OCI-LY7 (cell line): Measurements from ENCODE around the gene NOMO2. TPM values are rescaled to one million over a fixed set of nuclear protein-coding genes. Genes with fewer than 3 reads are reported as not detected.
"Not testable (repeated sequence)": the region's sequence is repeated elsewhere in the genome, so short reads cannot be mapped to it uniquely, and the experiment has no call there.

Experiments used
- BruUV-seq: library from RNA; stranded (reverse); fragments of 400-500 nt; replicated peaks from 2 replicates; lab custom pipeline; 2021; lab: Mats Ljungman, UMichigan
- CTCF ChIA-PET: fragments of 300-600 bp; sonication (Branson Sonifier 250); formaldehyde crosslinking; loops from one replicate; lab custom pipeline; 2022; ENCODE audit warnings: antibody characterized with exemption; ENCODE audit not compliant: unreplicated experiment; lab: Charles Lee
- POLR2A ChIA-PET: fragments of 300-600 bp; sonication (Branson Sonifier 250); formaldehyde crosslinking; loops from one replicate; lab custom pipeline; 2022; ENCODE audit warnings: antibody characterized with exemption; lab: Charles Lee
- DNase-seq: peaks from one replicate; pipeline ENCODE4 v3.0.0-alpha.2; 2015; ENCODE audit warnings: low spot score
- H2AFZ ChIP-seq: fragments of 200-600 bp; sonication (generic), shearing (Covaris generic); 2 replicates; pipeline ENCODE4 v1.6.1; 2014; ENCODE audit warnings: mild to moderate bottlenecking, antibody characterized with exemption, low read length, moderate library complexity
- H3K27ac ChIP-seq: fragments of 200-600 bp; sonication (generic); 2 replicates; pipeline ENCODE4 v1.5.1; 2014; ENCODE audit warnings: mixed run types, low read depth, mild to moderate bottlenecking, moderate library complexity, low read length, inconsistent platforms; ENCODE audit not compliant: poor library complexity, severe bottlenecking
- H3K36me3 ChIP-seq: fragments of 200-600 bp; sonication (generic); 2 replicates; pipeline ENCODE4 v1.6.1; 2014; ENCODE audit warnings: mild to moderate bottlenecking, antibody characterized with exemption, low read length, moderate library complexity, mixed read lengths; ENCODE audit not compliant: insufficient read depth
- H3K4me1 ChIP-seq: fragments of 200-600 bp; sonication (generic); 2 replicates; pipeline ENCODE4 v1.5.1; 2014; ENCODE audit warnings: mild to moderate bottlenecking, low read length; ENCODE audit not compliant: insufficient read depth, poor library complexity, severe bottlenecking
- H3K4me2 ChIP-seq: fragments of 200-600 bp; sonication (generic); 2 replicates; pipeline ENCODE4 v1.6.1; 2014; ENCODE audit warnings: mild to moderate bottlenecking, low read length
- H3K4me3 ChIP-seq: fragments of 200-600 bp; sonication (generic); 2 replicates; pipeline ENCODE4 v1.5.1; 2014; ENCODE audit warnings: mild to moderate bottlenecking, low read depth, low read length; ENCODE audit not compliant: poor library complexity, severe bottlenecking
- H3K79me2 ChIP-seq: fragments of 200-600 bp; sonication (generic); 2 replicates; pipeline ENCODE4 v1.6.1; 2016; ENCODE audit warnings: low read depth, mild to moderate bottlenecking, low read length, moderate library complexity, mixed read lengths; ENCODE audit not compliant: insufficient read depth
- H3K9me2 ChIP-seq: fragments of 200-600 bp; sonication (generic); 2 replicates; pipeline ENCODE4 v1.6.1; 2016; ENCODE audit warnings: mild to moderate bottlenecking, low read length, mixed read lengths; ENCODE audit not compliant: insufficient read depth
- H3K9me3 ChIP-seq: fragments of 200-600 bp; sonication (generic); 2 replicates; pipeline ENCODE4 v1.6.1; 2014; ENCODE audit warnings: mild to moderate bottlenecking, mixed run types, low read length, mixed read lengths
- H4K20me1 ChIP-seq: fragments of 200-600 bp; sonication (generic); 2 replicates; pipeline ENCODE4 v1.6.1; 2014; ENCODE audit warnings: mild to moderate bottlenecking, antibody characterized with exemption, low read length, moderate library complexity, mixed read lengths; ENCODE audit not compliant: insufficient read depth
- intact Hi-C: fragments of 100-400 bp; cut with micrococcal nuclease; formaldehyde crosslinking; loops from one replicate; pipeline ENCODE4 v1.10.0; 2022; ENCODE audit not compliant: unreplicated experiment
- total RNA-seq, 2 experiments: library from RNA; depleted of rRNA in 1 of 2; stranded (reverse); fragments of >200 nt in 1 of 2; shearing (Covaris generic) in 1 of 2; gene quantifications; 2 replicates each; pipeline ENCODE4 v1.2.3, GENCODE V29; 2014 to 2022

The NOMO2 gene
- total RNA-seq, 2 experiments from 2014 or later: 65.0 to 80.2 TPM

- H2AFZ ChIP-seq, CTCF ChIA-PET, H3K36me3 ChIP-seq, H3K9me2 ChIP-seq, H3K4me1 ChIP-seq, POLR2A ChIA-PET, intact Hi-C loops, H3K4me2 ChIP-seq, H3K4me3 ChIP-seq, H3K9me3 ChIP-seq, H3K79me2 ChIP-seq, DNase-seq, BruUV-seq, H4K20me1 ChIP-seq, H3K27ac ChIP-seq: not testable (repeated sequence)
Observed at GRCh38 chr16:18573887-18574286, 12.0 kb upstream of the NOMO2 start.

GRCh38 chr16:18572973-18573372, 11.1 kb upstream of the NOMO2 start:
- H3K4me1 ChIP-seq, intact Hi-C loops, CTCF ChIA-PET, DNase-seq, H4K20me1 ChIP-seq, H3K36me3 ChIP-seq, H3K9me3 ChIP-seq, BruUV-seq, H3K27ac ChIP-seq, H2AFZ ChIP-seq, H3K4me2 ChIP-seq, H3K79me2 ChIP-seq, H3K9me2 ChIP-seq, H3K4me3 ChIP-seq, POLR2A ChIA-PET: not testable (repeated sequence)

- DNase-seq, H3K27ac ChIP-seq, H3K9me2 ChIP-seq, H2AFZ ChIP-seq, H3K4me1 ChIP-seq, BruUV-seq, CTCF ChIA-PET, H3K36me3 ChIP-seq, H4K20me1 ChIP-seq, H3K4me2 ChIP-seq, H3K79me2 ChIP-seq, intact Hi-C loops, POLR2A ChIA-PET, H3K4me3 ChIP-seq, H3K9me3 ChIP-seq: not testable (repeated sequence)
Observed at GRCh38 chr16:18571307-18571850, 9.5 kb upstream of the NOMO2 start.

- BruUV-seq, POLR2A ChIA-PET, CTCF ChIA-PET: not testable (repeated sequence)
Observed at GRCh38 chr16:18570529-18571306, 8.8 kb upstream of the NOMO2 start.

GRCh38 chr16:18560416-18561220, 1.3 kb downstream of the NOMO2 start:
- BruUV-seq: TSS peak; percentile 57
- peak overlapping the region; percentile 66 for H3K4me3 ChIP-seq
- intact Hi-C loops: not testable (repeated sequence)

More at GRCh38 chr16:18570529-18571306, 8.8 kb upstream of the NOMO2 start:
- DNase-seq, H3K4me2 ChIP-seq, H4K20me1 ChIP-seq, H3K4me3 ChIP-seq, H3K9me3 ChIP-seq, H3K79me2 ChIP-seq, H3K9me2 ChIP-seq, intact Hi-C loops, H3K27ac ChIP-seq, H3K36me3 ChIP-seq, H2AFZ ChIP-seq, H3K4me1 ChIP-seq: not testable (repeated sequence)

GRCh38 chr16:18553671-18554070, 8.2 kb downstream of the NOMO2 start:
- H3K36me3 ChIP-seq, DNase-seq, intact Hi-C loops, CTCF ChIA-PET, H3K9me3 ChIP-seq, H3K9me2 ChIP-seq, H3K4me3 ChIP-seq, H3K79me2 ChIP-seq, H3K4me1 ChIP-seq, H2AFZ ChIP-seq, BruUV-seq, H3K27ac ChIP-seq, H3K4me2 ChIP-seq, POLR2A ChIA-PET, H4K20me1 ChIP-seq: not testable (repeated sequence)

More at GRCh38 chr16:18560416-18561220, 1.3 kb downstream of the NOMO2 start:
- H3K79me2 ChIP-seq: peaks cover 14% of the 10 kb centered on the region; the same call in 1 of the 2 replicates
- POLR2A ChIA-PET, H3K36me3 ChIP-seq, H3K4me1 ChIP-seq, H3K9me2 ChIP-seq, CTCF ChIA-PET, H4K20me1 ChIP-seq, H3K27ac ChIP-seq, H2AFZ ChIP-seq, DNase-seq, H3K9me3 ChIP-seq: not testable (repeated sequence)
- peak overlapping the region; percentile 67 for H3K4me2 ChIP-seq
